22Rv1 (cell line): Measurements from ENCODE around the gene ZSCAN12.

ENCODE experiments used
- ZFX ChIP-seq: fragments of 450-650 bp; IDR thresholded peaks from 2 replicates; pipeline ENCODE4 v1.6.1; 2017; ENCODE audit warnings: antibody characterized with exemption, borderline replicate concordance
- TF ChIP-seq, protein P1 (sequence below): fragments of 450-650 bp; IDR thresholded peaks from 2 replicates; pipeline ENCODE4 v1.5.1; 2017; ENCODE audit warnings: mild to moderate bottlenecking

DNA sequence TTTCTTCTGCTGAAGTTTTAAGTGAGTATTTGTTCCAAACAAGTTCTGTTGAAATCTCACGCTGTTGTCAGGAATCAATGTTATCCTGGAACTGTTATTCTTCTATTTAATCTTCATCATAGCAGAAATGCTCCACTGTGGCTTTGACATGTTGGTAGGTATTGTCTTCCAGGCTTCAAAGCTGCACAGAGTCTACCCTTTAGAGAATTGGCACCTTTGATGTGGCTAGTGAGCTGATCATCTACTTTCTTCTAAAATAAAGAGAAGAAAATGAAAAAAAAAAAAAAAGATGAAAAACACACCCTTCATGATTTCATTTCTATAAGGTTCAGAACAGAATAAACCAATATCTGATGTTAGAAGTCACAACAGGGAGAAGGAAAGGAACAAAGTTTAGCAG, 49.5 kb upstream of the ZSCAN12 start:
- TF ChIP-seq, protein P1, sequence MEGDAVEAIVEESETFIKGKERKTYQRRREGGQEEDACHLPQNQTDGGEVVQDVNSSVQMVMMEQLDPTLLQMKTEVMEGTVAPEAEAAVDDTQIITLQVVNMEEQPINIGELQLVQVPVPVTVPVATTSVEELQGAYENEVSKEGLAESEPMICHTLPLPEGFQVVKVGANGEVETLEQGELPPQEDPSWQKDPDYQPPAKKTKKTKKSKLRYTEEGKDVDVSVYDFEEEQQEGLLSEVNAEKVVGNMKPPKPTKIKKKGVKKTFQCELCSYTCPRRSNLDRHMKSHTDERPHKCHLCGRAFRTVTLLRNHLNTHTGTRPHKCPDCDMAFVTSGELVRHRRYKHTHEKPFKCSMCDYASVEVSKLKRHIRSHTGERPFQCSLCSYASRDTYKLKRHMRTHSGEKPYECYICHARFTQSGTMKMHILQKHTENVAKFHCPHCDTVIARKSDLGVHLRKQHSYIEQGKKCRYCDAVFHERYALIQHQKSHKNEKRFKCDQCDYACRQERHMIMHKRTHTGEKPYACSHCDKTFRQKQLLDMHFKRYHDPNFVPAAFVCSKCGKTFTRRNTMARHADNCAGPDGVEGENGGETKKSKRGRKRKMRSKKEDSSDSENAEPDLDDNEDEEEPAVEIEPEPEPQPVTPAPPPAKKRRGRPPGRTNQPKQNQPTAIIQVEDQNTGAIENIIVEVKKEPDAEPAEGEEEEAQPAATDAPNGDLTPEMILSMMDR: no peak
- TF ChIP-seq ZFX: no peak
